ENCODE results near the gene LENG1.

The LENG1 gene

DNA sequence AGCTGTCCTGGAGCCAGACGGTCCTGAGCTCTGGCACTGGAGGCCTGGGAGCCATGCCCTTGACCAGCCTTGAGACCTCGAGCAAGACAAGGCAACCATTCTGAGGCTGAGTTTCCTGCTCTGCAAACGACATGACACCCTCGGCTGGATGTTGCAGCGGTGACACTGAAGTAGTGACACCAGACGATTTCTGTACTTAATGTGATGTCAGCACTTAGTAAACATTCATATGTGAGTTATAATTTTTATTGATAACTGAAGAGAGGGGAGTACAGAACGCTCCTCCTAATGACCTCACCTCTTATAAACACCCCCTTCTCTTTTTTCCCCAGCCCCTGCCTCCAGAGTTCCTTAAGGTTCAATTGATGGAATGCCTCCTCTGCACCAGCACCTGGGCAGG is 51.0 kb downstream of the LENG1 start:
- no peak for DNase-seq (ENCODE audit: low read depth)

- no peak for DNase-seq (ENCODE audit: low read depth)
Measured at GRCh38 chr19:54107876-54108490, 51.5 kb downstream of the LENG1 start.

DNA sequence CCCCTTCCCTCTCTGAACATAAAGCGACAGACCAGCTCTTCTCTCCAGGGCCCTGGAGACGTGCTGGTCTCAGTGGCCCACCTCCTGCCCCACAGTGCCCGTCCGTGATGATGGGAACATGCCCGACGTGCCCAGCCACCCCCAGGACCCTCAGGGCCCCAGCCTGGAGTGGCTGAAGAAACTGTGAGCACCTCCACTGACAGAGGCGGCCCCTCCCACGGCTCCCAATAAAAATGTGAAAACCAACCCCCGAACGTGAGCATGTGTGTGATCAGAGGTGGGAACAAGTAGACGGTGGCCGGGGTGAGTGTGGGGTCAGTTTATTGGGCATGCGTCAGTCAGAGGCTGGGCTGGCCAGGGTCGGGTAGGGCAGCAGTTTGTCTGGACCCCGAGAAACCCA is 52.8 kb downstream of the LENG1 start:
- DNase-seq (ENCODE audit: low read depth): no peak

DNA sequence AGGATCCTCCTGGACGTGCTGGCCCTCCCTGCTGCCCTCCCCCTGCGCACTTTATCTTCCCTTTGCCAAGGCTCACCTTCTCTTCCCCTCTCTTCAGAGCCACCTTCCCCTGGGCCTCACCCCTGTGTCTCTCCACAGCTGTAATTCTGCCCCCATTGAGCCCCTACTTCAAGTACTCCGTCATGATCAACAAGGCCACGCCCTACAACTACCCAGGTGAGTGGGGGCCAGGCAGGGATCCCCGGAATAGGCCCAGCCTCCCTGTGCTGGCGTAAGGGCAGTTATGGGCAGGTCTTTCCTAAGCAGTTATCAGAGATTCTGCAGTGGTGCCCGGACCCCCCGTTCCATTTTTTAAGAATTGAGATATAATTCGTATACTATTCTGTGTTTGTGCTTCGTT is 53.7 kb downstream of the LENG1 start:
- DNase-seq (ENCODE audit: low read depth): no peak

Data from non-pigmented ciliary epithelial cell (primary cell).